Tibial nerve (tissue), 4 donors: ENCODE measurements around the gene BMPR1A. TPM values are rescaled to one million over a fixed set of nuclear protein-coding genes. Genes with fewer than 3 reads are reported as not detected.
"Not testable (repeated sequence)": the region's sequence is repeated elsewhere in the genome, so short reads cannot be mapped to it uniquely, and the experiment has no call there.

Source experiments
- DNase-seq, 2 donors: peaks; one replicate each; pipeline ENCODE4 v3.0.0-alpha.2; 2019; ENCODE audit warnings: low spot score in 2 of 2
- H3K27ac ChIP-seq, 4 donors: fragments of 200-600 bp; sonication (generic) in 3 of 4; one replicate each; pipeline ENCODE4 v1.5.1; 2017 to 2019; ENCODE audit warnings: mild to moderate bottlenecking in 1 of 4
- H3K27me3 ChIP-seq, 2 donors: fragments of 200-600 bp; sonication (generic) in 1 of 2; one replicate each; pipeline versions ENCODE4 v1.5.1 to v1.6.0; 2017 to 2019
- H3K36me3 ChIP-seq, 3 donors: fragments of 200-600 bp; sonication (generic); one replicate each; pipeline ENCODE4 v1.5.1; 2018 to 2019
- H3K4me1 ChIP-seq, 4 donors: fragments of 200-600 bp; sonication (generic) in 3 of 4; one replicate each; pipeline ENCODE4 v1.5.1; 2017 to 2019
- H3K4me3 ChIP-seq, 4 donors: fragments of 200-600 bp; sonication (generic) in 3 of 4; one replicate each; pipeline ENCODE4 v1.5.1; 2017 to 2019; ENCODE audit warnings: mild to moderate bottlenecking in 1 of 4, moderate library complexity in 1 of 4
- H3K9me3 ChIP-seq, 4 donors: fragments of 200-600 bp; sonication (generic) in 3 of 4; one replicate each; pipeline ENCODE4 v1.5.1; 2017 to 2019
- CTCF ChIP-seq, 5 experiments: fragments of 200-600 bp in 3 of 5; fragments of 450-650 bp in 2 of 5; sonication (generic) in 3 of 5; IDR thresholded peaks; one replicate each; pipeline ENCODE4 v1.5.1; 2016 to 2019; ENCODE audit warnings: antibody characterized with exemption in 5 of 5, mild to moderate bottlenecking in 3 of 5, moderate library complexity in 2 of 5
- EP300 ChIP-seq, 2 donors: sonication (generic); formaldehyde crosslinking; IDR thresholded peaks; one replicate each; pipeline ENCODE4 v1.6.1; 2017; ENCODE audit warnings: antibody characterized with exemption in 2 of 2, mild to moderate bottlenecking in 1 of 2
- POLR2A ChIP-seq, 2 donors: fragments of 450-650 bp; IDR thresholded peaks; one replicate each; pipeline ENCODE4 v1.6.1; 2017; ENCODE audit warnings: antibody characterized with exemption in 2 of 2, mild to moderate bottlenecking in 2 of 2, moderate library complexity in 2 of 2
- WGBS, 2 donors: methylation state at CpG; one replicate each; pipeline ENCODE4 v1.1.5; 2018; 5-methylcytosine and 5-hydroxymethylcytosine counted together
- total RNA-seq, 4 donors: library from RNA; depleted of rRNA; stranded (reverse); fragments of >200 nt; gene quantifications; one replicate each; pipeline ENCODE4 v1.1.0, GENCODE V29; 2016

BMPR1A gene
- total RNA-seq, 4 donors from 2014 or later, result 35.7 to 51.3 (median 42.8) TPM

- Histone ChIP-seq H3K27ac (no peak overlapping the region), H3K4me3 (no peak overlapping the region), H3K4me1 (peaks cover 0 to 20% (median 7%) of the 10 kb centered on the region in 4 donors), H3K36me3 (no peaks in the 10 kb centered on the region), H3K9me3 (no peaks in the 10 kb centered on the region), H3K27me3 (no peaks in the 10 kb centered on the region)
- no peak for TF ChIP-seq POLR2A (IDR thresholded peaks at IDR 0.05)
- DNase-seq, result no peak
- 78 to 85% methylated on average over 3 of the region's 3 CpGs for WGBS, 2 donors
These were observed 106.0 kb downstream of the BMPR1A start for GRCh38 chr10:86862373-86862772.

GRCh38 chr10:86862786-86863483 is 106.5 kb downstream of the BMPR1A start:
- Histone ChIP-seq H3K9me3 (no peaks in the 10 kb centered on the region), H3K4me3 (no peak overlapping the region), H3K4me1 (peaks cover 0 to 20% (median 7%) of the 10 kb centered on the region in 4 donors), H3K27me3 (no peaks in the 10 kb centered on the region), H3K36me3 (no peaks in the 10 kb centered on the region), H3K27ac (no peak overlapping the region)
- WGBS, 2 donors, result 81 to 88% methylated on average over 7 of the region's 7 CpGs
- TF ChIP-seq CTCF (IDR thresholded peaks at IDR 0.05), result no peak
- no peak for DNase-seq

GRCh38 chr10:86863484-86863842 is 107.0 kb downstream of the BMPR1A start:
- Histone ChIP-seq H3K4me1 (peaks cover 0 to 26% (median 8%) of the 10 kb centered on the region in 4 donors), H3K27ac (no peak overlapping the region), H3K9me3 (no peaks in the 10 kb centered on the region), H3K4me3 (no peak overlapping the region), H3K27me3 (no peaks in the 10 kb centered on the region), H3K36me3 (no peaks in the 10 kb centered on the region)
- no peak for DNase-seq
- 71 to 82% methylated on average over 3 of the region's 3 CpGs for WGBS, 2 donors
- TF ChIP-seq POLR2A (IDR thresholded peaks at IDR 0.05), result no peak
- TF ChIP-seq CTCF (IDR thresholded peaks at IDR 0.05), result no peak
- TF ChIP-seq EP300 (IDR thresholded peaks at IDR 0.05), result no peak

DNA sequence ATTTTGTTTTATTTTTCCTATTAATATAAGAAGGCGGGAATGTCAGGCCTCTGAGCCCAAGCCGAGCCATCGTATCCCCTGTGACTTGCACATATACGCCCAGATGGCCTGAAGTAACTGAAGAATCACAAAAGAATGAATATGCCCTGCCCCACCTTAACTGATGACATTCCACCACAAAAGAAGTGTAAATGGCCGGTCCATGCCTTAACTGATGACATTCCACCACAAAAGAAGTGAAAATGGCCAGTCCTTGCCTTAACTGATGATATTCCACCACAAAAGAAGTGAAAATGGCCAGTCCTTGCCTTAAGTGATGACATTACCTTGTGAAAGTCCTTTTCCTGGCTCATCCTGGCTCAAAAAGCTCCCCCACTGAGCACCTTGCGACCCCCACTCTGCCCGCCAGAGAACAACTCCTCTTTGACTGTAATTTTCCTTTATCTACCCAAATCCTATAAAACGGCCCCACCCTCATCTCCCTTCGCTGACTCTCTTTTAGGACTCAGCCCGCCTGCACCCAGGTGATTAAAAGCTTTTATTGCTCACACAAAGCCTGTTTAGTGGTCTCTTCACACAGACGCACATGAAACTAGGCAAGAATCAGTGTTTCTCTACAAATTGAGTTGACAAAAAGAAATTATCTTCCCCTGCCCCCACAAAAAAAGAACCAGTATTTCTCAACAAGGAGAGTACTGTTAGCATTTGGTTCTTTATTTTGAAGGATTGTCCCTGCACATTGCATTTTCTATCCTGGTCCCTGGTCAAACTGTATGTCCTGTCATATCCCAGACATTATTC is 108.8 kb downstream of the BMPR1A start:
- H3K9me3 ChIP-seq, H3K4me3 ChIP-seq, H3K27me3 ChIP-seq, H3K36me3 ChIP-seq, DNase-seq: not testable (repeated sequence)
- WGBS, 2 donors, result 81 to 83% methylated on average over 11 of the region's 11 CpGs
- peak overlapping the region in 2 of 4 donors; percentile 44 to 51 for H3K27ac ChIP-seq
- peaks cover 0 to 32% (median 9%) of the 10 kb centered on the region in 4 donors for H3K4me1 ChIP-seq

- Histone ChIP-seq H3K27ac (no peak overlapping the region), H3K9me3 (no peaks in the 10 kb centered on the region), H3K36me3 (no peaks in the 10 kb centered on the region), H3K27me3 (no peaks in the 10 kb centered on the region), H3K4me1 (peaks cover 0 to 33% (median 11%) of the 10 kb centered on the region in 4 donors), H3K4me3 (no peak overlapping the region)
- no peak for DNase-seq
- no peak for TF ChIP-seq CTCF (IDR thresholded peaks at IDR 0.05)
- no peak for TF ChIP-seq EP300 (IDR thresholded peaks at IDR 0.05)
- TF ChIP-seq POLR2A (IDR thresholded peaks at IDR 0.05), result no peak
- 95 to 97% methylated on average over 5 of the region's 5 CpGs for WGBS, 2 donors
These were observed 110.7 kb downstream of the BMPR1A start for GRCh38 chr10:86867149-86867548.

GRCh38 chr10:86868353-86868752 is 111.9 kb downstream of the BMPR1A start:
- peak overlapping the region in 2 of 4 donors; percentile 16 to 60 for H3K27ac ChIP-seq
- no peaks in the 10 kb centered on the region for H3K27me3 ChIP-seq
- H3K4me1 ChIP-seq, result peaks cover 0 to 36% (median 11%) of the 10 kb centered on the region in 4 donors
- TF ChIP-seq POLR2A (IDR thresholded peaks at IDR 0.05) (no peak), EP300 (IDR thresholded peaks at IDR 0.05) (no peak), CTCF (IDR thresholded peaks at IDR 0.05) (no peak)
- WGBS, 2 donors, result 19 to 28% methylated on average over 6 of the region's 6 CpGs
- no peak for DNase-seq
- no peaks in the 10 kb centered on the region for H3K9me3 ChIP-seq
- no peaks in the 10 kb centered on the region for H3K36me3 ChIP-seq
- no peak overlapping the region for H3K4me3 ChIP-seq
